ENCODE results near the gene CMTR1.

Gene CMTR1

GRCh38 chr6:37481711-37482605 lies 48.9 kb downstream of the CMTR1 start:
- no peak for DNase-seq (ENCODE audit: low read depth)
- no peak for TF ChIP-seq CTCF (conservative IDR thresholded peaks at IDR 0.05; ENCODE audit: low read depth, low read length)

DNA sequence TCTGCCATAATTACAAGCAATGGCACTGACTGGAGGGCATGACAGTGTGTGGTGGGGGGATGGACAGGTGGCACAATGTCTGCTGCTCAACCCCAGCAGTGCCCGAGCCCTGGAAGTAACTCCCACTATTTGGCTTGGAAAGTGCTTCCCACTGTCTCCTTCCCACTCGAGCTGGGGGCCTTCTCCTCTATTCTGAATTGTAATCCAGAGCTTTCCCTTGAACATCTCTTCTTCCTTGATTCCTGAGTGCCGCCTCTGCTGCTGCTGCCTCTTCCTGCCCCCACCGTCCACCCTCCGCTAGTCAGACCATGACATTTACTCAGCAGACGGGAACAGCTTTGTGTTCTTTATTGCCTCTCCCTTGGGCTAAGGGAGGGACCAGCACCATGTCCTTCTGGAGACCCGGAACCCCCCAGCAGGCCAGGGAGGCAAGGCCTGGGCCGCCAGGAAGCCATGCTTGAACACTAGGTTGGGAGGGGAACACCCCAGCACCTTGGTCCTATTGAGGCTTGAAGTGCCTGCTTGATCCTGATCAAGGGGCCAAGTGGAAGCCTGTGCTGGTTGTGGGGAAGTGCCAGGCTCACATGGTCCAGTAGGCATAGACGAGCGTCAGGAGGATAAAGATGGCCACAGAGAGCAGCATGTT lies 49.7 kb downstream of the CMTR1 start:
- H3K4me3 ChIP-seq (ENCODE audit: low read length), result no peak overlapping the region
- no peak for TF ChIP-seq CTCF (conservative IDR thresholded peaks at IDR 0.05; ENCODE audit: low read depth, low read length)
- no peak for DNase-seq (ENCODE audit: low read depth)

More at GRCh38 chr6:37481711-37482605, 48.9 kb downstream of the CMTR1 start:
- no peak overlapping the region for H3K4me3 ChIP-seq (ENCODE audit: low read length)

DNA sequence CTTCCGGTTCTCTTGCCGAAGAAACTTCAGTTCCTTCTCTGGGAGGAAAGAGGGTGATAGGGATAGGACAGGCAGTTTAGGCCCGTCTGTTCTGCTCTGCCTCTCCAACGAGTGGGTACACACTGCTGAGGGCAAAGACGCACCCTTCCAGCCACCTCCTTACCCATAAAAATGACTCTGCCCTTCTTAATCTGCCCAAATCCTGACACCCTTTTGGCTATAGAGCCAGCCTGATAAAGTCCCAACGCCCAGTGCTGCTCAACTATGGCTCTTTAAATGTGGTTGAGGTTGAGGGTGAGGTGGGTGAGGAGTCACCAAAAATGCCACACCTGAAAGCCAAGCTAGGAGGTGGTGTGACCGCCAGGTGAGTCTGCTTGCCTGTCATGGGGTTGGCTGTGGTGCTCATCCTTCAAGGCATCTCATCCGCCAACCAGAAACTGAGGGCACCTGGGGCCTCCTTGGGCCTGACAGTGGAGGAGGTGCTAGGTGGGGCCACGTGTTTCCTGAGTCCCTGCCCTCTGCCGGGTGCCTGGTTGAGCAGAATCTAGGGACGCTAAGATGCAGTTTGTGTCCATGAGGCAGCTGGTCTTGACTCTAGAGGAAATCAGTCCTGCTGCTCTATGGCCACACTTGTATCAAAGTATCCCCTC lies 50.4 kb downstream of the CMTR1 start:
- DNase-seq (ENCODE audit: low read depth), result no peak
- no peak overlapping the region for H3K4me3 ChIP-seq (ENCODE audit: low read length)
- no peak for TF ChIP-seq CTCF (conservative IDR thresholded peaks at IDR 0.05; ENCODE audit: low read depth, low read length)

DNA sequence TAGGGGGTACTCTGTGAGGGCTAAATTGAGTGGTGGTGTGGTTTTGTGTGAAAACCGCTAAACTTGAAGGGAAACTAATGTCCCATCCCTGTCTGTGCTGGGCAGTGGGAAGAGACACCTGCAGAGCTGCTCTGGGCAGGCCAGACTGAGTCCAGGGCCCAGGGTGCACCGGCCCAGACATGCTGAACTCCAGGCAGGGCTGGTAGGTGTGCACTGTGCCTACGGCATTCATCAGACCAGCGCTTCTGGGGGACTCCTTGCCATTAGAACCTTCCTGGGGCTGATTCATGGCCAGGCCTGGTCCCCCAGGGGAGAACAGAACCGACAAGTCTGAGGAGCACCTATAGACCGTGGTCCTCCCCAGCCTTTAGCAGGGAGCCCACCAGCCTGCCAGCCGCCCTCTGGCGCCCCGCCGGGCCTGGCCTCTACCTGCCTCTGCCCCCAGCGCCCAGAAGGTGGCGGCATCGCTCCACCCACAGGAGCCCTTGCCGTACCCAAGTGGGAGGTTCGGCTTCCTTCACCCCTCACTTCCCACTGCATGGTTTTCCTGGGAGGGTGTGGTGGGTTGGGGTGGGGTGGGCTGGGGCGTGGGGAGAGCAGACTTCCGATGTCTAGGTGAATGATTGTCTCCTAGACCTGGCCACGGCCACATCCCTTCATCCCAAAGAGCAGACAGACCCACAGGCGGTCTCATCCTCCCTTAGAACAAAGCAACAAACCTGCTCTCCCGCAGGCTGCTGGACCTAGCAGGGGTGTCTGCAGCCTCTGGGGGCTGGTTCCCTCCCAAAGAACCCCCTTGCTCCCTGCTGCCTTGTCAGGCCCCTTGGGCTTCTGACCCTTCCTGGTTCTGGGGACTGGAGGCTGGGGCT lies 51.1 kb downstream of the CMTR1 start:
- no peak for DNase-seq (ENCODE audit: low read depth)
- no peak overlapping the region for H3K4me3 ChIP-seq (ENCODE audit: low read length)
- peak; percentile 85 for TF ChIP-seq CTCF (conservative IDR thresholded peaks at IDR 0.05; ENCODE audit: low read depth, low read length)

DNA sequence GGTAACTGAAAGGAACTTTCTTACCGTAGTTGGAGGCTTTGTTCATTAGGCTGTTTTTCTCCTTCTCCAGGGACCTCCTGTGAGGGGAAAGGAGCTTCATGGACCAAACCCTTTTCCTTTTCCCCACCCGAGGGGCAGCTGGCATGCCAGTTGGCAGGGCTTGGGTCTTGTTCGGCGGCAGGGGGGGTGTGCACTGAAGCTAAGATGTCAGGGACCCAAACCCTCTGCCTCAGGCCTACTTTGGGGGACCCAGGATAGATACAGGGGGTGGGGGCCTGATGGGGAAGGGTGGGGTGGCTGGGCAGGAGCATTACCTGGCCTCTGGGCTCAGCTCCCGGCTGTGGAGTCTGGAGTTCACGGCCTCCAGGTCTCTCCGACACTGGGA lies 51.8 kb downstream of the CMTR1 start:
- no peak for TF ChIP-seq CTCF (conservative IDR thresholded peaks at IDR 0.05; ENCODE audit: low read depth, low read length)
- DNase-seq (ENCODE audit: low read depth), result no peak
- H3K4me3 ChIP-seq (ENCODE audit: low read length), result no peak overlapping the region

- TF ChIP-seq CTCF (conservative IDR thresholded peaks at IDR 0.05; ENCODE audit: low read depth, low read length), result peak; percentile 14
- no peak for DNase-seq (ENCODE audit: low read depth)
- no peak overlapping the region for H3K4me3 ChIP-seq (ENCODE audit: low read length)
Measured at GRCh38 chr6:37485291-37485702, 52.3 kb downstream of the CMTR1 start.

Measured in retinal pigment epithelial cell (primary cell).